Retinal pigment epithelial cell (primary cell): ENCODE results near the gene TMEM156.

ENCODE experiments used
- DNase-seq: peaks from one replicate; pipeline ENCODE4 v3.0.0-alpha.2; 2010; ENCODE audit warnings: low read depth
- H3K4me3 ChIP-seq: 2 replicates; pipeline ENCODE4 v1.5.1; 2011; ENCODE audit warnings: mild to moderate bottlenecking, low read length, control low read depth, moderate library complexity
- CTCF ChIP-seq: conservative IDR thresholded peaks from 2 replicates; pipeline ENCODE4 v1.5.1; 2011; ENCODE audit warnings: low read depth, low read length, control low read depth, inconsistent platforms

TMEM156 gene

DNA sequence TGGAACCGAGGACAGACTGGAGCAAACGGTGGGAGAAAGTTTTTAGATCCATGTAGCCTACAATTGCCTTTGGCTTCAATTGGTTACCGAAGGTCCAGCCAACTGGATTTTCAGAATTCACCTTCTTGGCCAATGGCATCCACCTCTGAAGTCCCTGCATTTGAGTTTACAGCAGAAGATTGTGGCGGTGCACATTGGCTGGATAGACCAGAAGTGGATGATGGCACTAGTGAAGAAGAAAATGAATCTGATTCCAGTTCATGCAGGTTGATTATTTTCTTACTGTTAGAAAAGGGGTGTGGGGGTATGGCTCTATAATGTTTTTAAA is 30.5 kb upstream of the TMEM156 start:
- H3K4me3 ChIP-seq = no peak overlapping the region
- TF ChIP-seq CTCF = no peak
- DNase-seq = no peak

DNA sequence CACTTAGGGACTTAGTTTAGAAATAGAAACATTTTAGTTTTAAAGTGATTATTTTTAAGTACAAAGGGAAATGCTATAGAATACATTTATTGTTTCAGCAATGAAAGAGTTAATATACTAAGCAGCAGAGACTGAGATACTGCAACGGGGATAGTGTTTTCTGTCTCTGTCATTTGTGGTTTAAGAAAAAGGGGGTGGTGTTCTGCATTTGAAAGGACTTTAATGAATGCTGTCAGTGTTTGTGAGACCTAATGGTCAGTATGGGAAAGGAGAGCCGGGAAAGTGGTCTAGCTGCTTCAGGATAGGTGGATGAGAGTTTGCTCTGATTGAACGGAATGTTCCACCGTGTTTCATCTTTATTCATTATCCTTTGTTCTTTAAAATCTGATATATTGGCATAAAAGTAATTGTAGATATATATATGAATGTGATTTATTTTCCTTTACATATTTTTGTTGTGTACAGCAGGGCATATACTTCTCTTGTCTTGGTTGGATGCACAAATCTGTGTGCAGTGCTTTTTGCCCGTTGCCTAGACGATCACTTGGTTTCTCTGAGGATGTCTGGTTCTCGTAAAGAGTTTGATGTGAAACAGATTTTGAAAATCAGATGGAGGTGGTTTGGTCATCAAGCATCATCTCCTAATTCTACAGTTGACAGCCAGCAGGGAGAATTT is 30.0 kb upstream of the TMEM156 start, which contains the start of gene KLHL5:
KLHL5 (plus strand) TSS at position 139 of the 676 bp plus-strand sequence; CDS start at position 560, 421 bp downstream.
- DNase-seq = no peak
- TF ChIP-seq CTCF = no peak
- H3K4me3 ChIP-seq = no peak within 1 kb of the TSS

DNA sequence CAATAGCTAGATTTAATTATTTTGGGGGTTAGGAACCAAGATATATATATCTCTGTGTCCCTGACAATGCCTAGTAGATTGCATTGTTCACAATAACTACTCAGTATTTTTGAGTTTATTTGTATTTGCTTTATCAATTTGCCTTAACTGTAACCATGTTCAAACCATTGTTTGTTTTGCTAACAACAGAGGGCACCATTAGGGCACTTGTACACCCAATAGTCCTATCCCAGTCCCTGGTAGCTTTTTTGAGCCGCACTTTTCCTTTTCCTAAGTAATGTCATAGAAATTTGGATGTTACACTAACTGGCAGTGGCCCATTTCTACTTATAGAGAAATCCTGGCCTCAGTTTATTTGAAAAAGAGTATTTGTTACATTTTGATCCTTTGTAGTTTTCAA is 29.2 kb upstream of the TMEM156 start:
- H3K4me3 ChIP-seq = no peak overlapping the region
- DNase-seq = no peak
- TF ChIP-seq CTCF = no peak

GRCh38 chr4:39056023-39056422 is 23.8 kb upstream of the TMEM156 start:
- no peak for DNase-seq
- no peak overlapping the region for H3K4me3 ChIP-seq
- TF ChIP-seq CTCF = no peak

DNA sequence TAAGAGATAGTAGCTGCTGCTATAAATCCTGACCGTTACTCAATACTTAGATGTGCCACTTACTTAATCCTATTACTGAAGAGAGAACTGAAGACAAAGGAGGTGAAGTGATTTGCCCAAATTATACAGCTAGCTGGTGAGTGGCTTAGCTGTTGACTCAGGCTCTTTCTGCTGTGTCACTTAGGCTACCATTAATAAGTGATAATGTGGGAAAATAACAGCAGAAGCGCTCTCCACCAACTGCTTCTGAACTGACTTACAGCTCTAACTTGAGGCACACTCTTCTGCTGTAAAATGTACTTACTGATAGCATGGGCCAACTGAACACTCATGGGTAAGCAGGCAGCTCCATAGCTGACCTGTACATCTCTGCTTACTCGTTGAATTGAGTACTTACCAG is 22.3 kb upstream of the TMEM156 start:
- no peak overlapping the region for H3K4me3 ChIP-seq
- DNase-seq = no peak
- no peak for TF ChIP-seq CTCF

- H3K4me3 ChIP-seq = no peak overlapping the region
- no peak for TF ChIP-seq CTCF
- DNase-seq = no peak
These were observed 21.8 kb upstream of the TMEM156 start for GRCh38 chr4:39053983-39054382.

GRCh38 chr4:39051492-39051891 is 19.3 kb upstream of the TMEM156 start:
- no peak overlapping the region for H3K4me3 ChIP-seq
- no peak for DNase-seq
- TF ChIP-seq CTCF = no peak
